Measurements from ENCODE around the gene CCDC82. TPM values are rescaled to one million over a fixed set of nuclear protein-coding genes. Genes with fewer than 3 reads are reported as not detected.

Gene CCDC82
- total RNA-seq, 1 experiment from 2014 or later = 25.3 TPM

DNA sequence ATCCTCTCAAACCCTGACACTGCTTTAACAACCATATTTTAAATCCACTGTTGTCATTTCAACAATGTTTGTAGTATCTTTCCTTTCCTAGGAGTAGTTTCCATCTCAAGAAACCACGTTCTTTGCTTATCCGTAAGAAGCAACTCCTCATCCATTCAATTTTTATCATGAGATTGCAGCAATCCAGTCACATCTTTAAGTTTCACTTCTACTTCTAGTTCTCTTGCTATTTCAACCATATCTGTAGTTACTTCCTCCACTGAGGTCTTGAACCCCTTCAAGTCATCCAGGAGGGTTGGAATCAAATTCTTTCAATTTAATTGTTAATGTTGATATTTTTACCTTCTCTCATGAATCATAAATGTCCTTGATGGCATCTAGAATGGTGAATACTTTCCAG is 22.4 kb downstream of the CCDC82 start:
- CTCF ChIA-PET = no interaction called here
- intact Hi-C loops (cut with micrococcal nuclease; ENCODE audit: unreplicated experiment) = no loop called here
- no peak for TF ChIP-seq POLR2AphosphoS5 (IDR thresholded peaks at IDR 0.05; ENCODE audit: low read depth, low read length)
- TF ChIP-seq SIN3A (IDR thresholded peaks at IDR 0.05; ENCODE audit: borderline replicate concordance, insufficient read depth, low read depth, low read length) = no peak
- no peak for TF ChIP-seq CTCF (IDR thresholded peaks at IDR 0.05)
- TF ChIP-seq REST (IDR thresholded peaks at IDR 0.05; ENCODE audit: insufficient read depth in 1 of 2, low read depth in 2 of 2, low read length in 1 of 2) = no peak
- TF ChIP-seq TCF7L2 (IDR thresholded peaks at IDR 0.05; ENCODE audit: low read depth, low read length) = no peak
- DNase-seq (ENCODE audit: low read depth, low spot score) (no peak), ATAC-seq (no peak)
- BruUV-seq (replicated peaks) = no TSS peak
- in situ Hi-C loops (cut with HindIII; ENCODE audit: low pct_unique_long_range_greater_than_20kb, low sequenced_read_pairs) = no loop called here
- POLR2A ChIA-PET = no interaction called here
- H3K36me3 ChIP-seq (ENCODE audit: control insufficient read depth, insufficient read depth, low read length) = peaks cover 9% of the 10 kb centered on the region; the same call in 1 of the 2 replicates
- no peak overlapping the region for H3K4me3 ChIP-seq (ENCODE audit: low read depth in 2 of 2, low read length in 2 of 2)
- H3K27ac ChIP-seq (ENCODE audit: low read length) = no peak overlapping the region
- H3K9me3 ChIP-seq (ENCODE audit: control insufficient read depth, insufficient read depth, low read depth, low read length) = no peaks in the 10 kb centered on the region
- H3K4me1 ChIP-seq (ENCODE audit: control insufficient read depth, insufficient read depth, low read length) = peaks cover 4% of the 10 kb centered on the region; the same call in 1 of the 2 replicates
- no peaks in the 10 kb centered on the region for H3K27me3 ChIP-seq (ENCODE audit: control insufficient read depth, insufficient read depth, low read length)

DNA sequence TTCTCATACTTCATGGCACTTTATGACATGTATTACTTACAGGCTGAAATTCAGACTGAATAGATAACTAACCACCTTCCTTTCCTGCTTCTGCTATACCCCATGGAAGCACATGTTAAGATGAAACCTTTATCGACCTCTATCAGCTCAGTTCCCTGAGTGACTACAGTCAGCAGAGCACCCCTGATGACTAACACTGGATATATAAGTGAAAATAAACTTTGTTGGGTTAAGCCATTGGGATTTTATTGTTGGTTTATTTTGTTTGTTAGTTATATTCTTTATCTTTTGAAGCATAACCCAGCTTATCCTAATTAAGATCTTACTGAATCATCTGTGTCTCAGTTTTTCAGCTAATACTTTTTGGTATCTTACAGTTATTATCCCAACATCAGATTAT is 23.7 kb downstream of the CCDC82 start:
- intact Hi-C loops (cut with micrococcal nuclease; ENCODE audit: unreplicated experiment) = no loop called here
- BruUV-seq (replicated peaks) = no TSS peak
- Histone ChIP-seq H3K4me1 (ENCODE audit: control insufficient read depth, insufficient read depth, low read length) (peaks cover 4% of the 10 kb centered on the region; the same call in 1 of the 2 replicates), H3K27ac (ENCODE audit: low read length) (no peak overlapping the region), H3K36me3 (ENCODE audit: control insufficient read depth, insufficient read depth, low read length) (peaks cover 9% of the 10 kb centered on the region; the same call in 1 of the 2 replicates), H3K4me3 (ENCODE audit: low read depth in 2 of 2, low read length in 2 of 2) (no peak overlapping the region), H3K27me3 (ENCODE audit: control insufficient read depth, insufficient read depth, low read length) (no peaks in the 10 kb centered on the region), H3K9me3 (ENCODE audit: control insufficient read depth, insufficient read depth, low read depth, low read length) (no peaks in the 10 kb centered on the region)
- in situ Hi-C loops (cut with HindIII; ENCODE audit: low pct_unique_long_range_greater_than_20kb, low sequenced_read_pairs) = no loop called here
- ATAC-seq = no peak
- no peak for TF ChIP-seq CTCF (IDR thresholded peaks at IDR 0.05)
- no peak for TF ChIP-seq POLR2AphosphoS5 (IDR thresholded peaks at IDR 0.05; ENCODE audit: low read depth, low read length)
- POLR2A ChIA-PET = interaction anchor here (0.6 kb wide), 2 partner anchors 122 to 444 kb away, joined by 3 to 8 read pairs; no protein-coding TSS in a partner anchor
- CTCF ChIA-PET = interaction anchor here (0.6 kb wide), 1 partner anchor 58 kb away, joined by 4 read pairs; no protein-coding TSS in a partner anchor
- no peak for DNase-seq (ENCODE audit: low read depth, low spot score)

Measured in Panc1 (cell line).